Measurements from ENCODE around the gene PSRC1. TPM values are rescaled to one million over a fixed set of nuclear protein-coding genes. Genes with fewer than 3 reads are reported as not detected.

The PSRC1 gene
- total RNA-seq, 1 experiment from 2014 or later: 75.0 TPM

- ChIA-PET CTCF (no interaction called here), POLR2A (ENCODE audit: low non-redundant PET) (interaction anchor here (0.5 kb wide), 1 partner anchor 13 kb away, joined by 4 read pairs; no protein-coding TSS in a partner anchor)
- DNase-seq (ENCODE audit: low spot score): no peak
- no peak overlapping the region for H3K27ac ChIP-seq (ENCODE audit: low read depth, low read length, poor library complexity, severe bottlenecking)
- peaks cover 62% of the 10 kb centered on the region for H3K36me3 ChIP-seq (ENCODE audit: insufficient read depth, low read length, poor library complexity, severe bottlenecking)
- H3K4me3 ChIP-seq (ENCODE audit: low read depth, low read length, poor library complexity, severe bottlenecking): no peak overlapping the region
- no peaks in the 10 kb centered on the region for H3K27me3 ChIP-seq (replicated peaks; ENCODE audit: insufficient read depth, low read depth, low read length, poor library complexity)
- BruUV-seq (replicated peaks): TSS peak; percentile 79
- no peak for TF ChIP-seq EZH2 (IDR thresholded peaks at IDR 0.05; ENCODE audit: borderline replicate concordance, low read depth, low read length, poor library complexity, severe bottlenecking)
- TF ChIP-seq CTCF (conservative IDR thresholded peaks at IDR 0.05; ENCODE audit: low read depth, low read length): no peak
- peaks cover 26% of the 10 kb centered on the region for H3K4me1 ChIP-seq (ENCODE audit: insufficient read depth, low read length, poor library complexity, severe bottlenecking)
- H3K9me3 ChIP-seq (ENCODE audit: low read depth, low read length, poor library complexity, severe bottlenecking): no peaks in the 10 kb centered on the region
- intact Hi-C loops (cut with micrococcal nuclease; ENCODE audit: unreplicated experiment): no loop called here
These were observed 45.4 kb downstream of the PSRC1 start for GRCh38 chr1:109237512-109237911.

GRCh38 chr1:109235137-109235536, 47.8 kb downstream of the PSRC1 start:
- Histone ChIP-seq H3K36me3 (ENCODE audit: insufficient read depth, low read length, poor library complexity, severe bottlenecking) (peaks cover 86% of the 10 kb centered on the region), H3K9me3 (ENCODE audit: low read depth, low read length, poor library complexity, severe bottlenecking) (no peaks in the 10 kb centered on the region), H3K4me1 (ENCODE audit: insufficient read depth, low read length, poor library complexity, severe bottlenecking) (peaks cover 14% of the 10 kb centered on the region), H3K4me3 (ENCODE audit: low read depth, low read length, poor library complexity, severe bottlenecking) (no peak overlapping the region), H3K27ac (ENCODE audit: low read depth, low read length, poor library complexity, severe bottlenecking) (no peak overlapping the region), H3K27me3 (replicated peaks; ENCODE audit: insufficient read depth, low read depth, low read length, poor library complexity) (no peaks in the 10 kb centered on the region)
- intact Hi-C loops (cut with micrococcal nuclease; ENCODE audit: unreplicated experiment): no loop called here
- POLR2A ChIA-PET (ENCODE audit: low non-redundant PET): no interaction called here
- CTCF ChIA-PET: interaction anchor here (1.2 kb wide), 1 partner anchor 34 kb away, joined by 4 read pairs; no protein-coding TSS in a partner anchor
- TF ChIP-seq CTCF (conservative IDR thresholded peaks at IDR 0.05; ENCODE audit: low read depth, low read length): no peak
- TF ChIP-seq EZH2 (IDR thresholded peaks at IDR 0.05; ENCODE audit: borderline replicate concordance, low read depth, low read length, poor library complexity, severe bottlenecking): no peak
- no peak for DNase-seq (ENCODE audit: low spot score)
- BruUV-seq (replicated peaks): no TSS peak

- peaks cover 91% of the 10 kb centered on the region for H3K36me3 ChIP-seq (ENCODE audit: insufficient read depth, low read length, poor library complexity, severe bottlenecking)
- no peaks in the 10 kb centered on the region for H3K27me3 ChIP-seq (replicated peaks; ENCODE audit: insufficient read depth, low read depth, low read length, poor library complexity)
- ChIA-PET POLR2A (ENCODE audit: low non-redundant PET) (no interaction called here), CTCF (no interaction called here)
- TF ChIP-seq CTCF (conservative IDR thresholded peaks at IDR 0.05; ENCODE audit: low read depth, low read length): no peak
- TF ChIP-seq EZH2 (IDR thresholded peaks at IDR 0.05; ENCODE audit: borderline replicate concordance, low read depth, low read length, poor library complexity, severe bottlenecking): no peak
- intact Hi-C loops (cut with micrococcal nuclease; ENCODE audit: unreplicated experiment): no loop called here
- BruUV-seq (replicated peaks): TSS peak; percentile 27
- H3K9me3 ChIP-seq (ENCODE audit: low read depth, low read length, poor library complexity, severe bottlenecking): no peaks in the 10 kb centered on the region
- no peak overlapping the region for H3K4me3 ChIP-seq (ENCODE audit: low read depth, low read length, poor library complexity, severe bottlenecking)
- no peak overlapping the region for H3K27ac ChIP-seq (ENCODE audit: low read depth, low read length, poor library complexity, severe bottlenecking)
- DNase-seq (ENCODE audit: low spot score): no peak
- H3K4me1 ChIP-seq (ENCODE audit: insufficient read depth, low read length, poor library complexity, severe bottlenecking): peaks cover 29% of the 10 kb centered on the region
These were observed 51.9 kb downstream of the PSRC1 start for GRCh38 chr1:109231066-109231465.

Other genes starting within 250 kb of the PSRC1 start
- 17.4 and 21.0 TPM in 2 replicates for gene WDR47, start 241.0 kb downstream of the PSRC1 start, total RNA-seq (2021)
- 45.3 and 58.8 TPM in 2 replicates for gene TAF13, start 207.1 kb downstream of the PSRC1 start, total RNA-seq (2021)
- gene TMEM167B, start 192.4 kb downstream of the PSRC1 start, total RNA-seq (2021): 26.4 and 30.0 TPM in 2 replicates
- gene ELAPOR1, start 169.0 kb downstream of the PSRC1 start, total RNA-seq (2021): 0.17 and 0.24 TPM in 2 replicates
- 259 and 320 TPM in 2 replicates for gene SARS1, start 69.2 kb downstream of the PSRC1 start, total RNA-seq (2021)
- 30.2 and 32.6 TPM in 2 replicates for gene CELSR2, start 33.6 kb downstream of the PSRC1 start, total RNA-seq (2021)
- gene MYBPHL, start 23.9 kb upstream of the PSRC1 start, total RNA-seq (2021): not detected in 2 replicates
- gene SORT1, start 114.8 kb upstream of the PSRC1 start, total RNA-seq (2021): 52.4 and 56.5 TPM in 2 replicates
- 189 and 201 TPM in 2 replicates for gene PSMA5, start 143.3 kb upstream of the PSRC1 start, total RNA-seq (2021)
- gene SYPL2, start 183.4 kb upstream of the PSRC1 start, total RNA-seq (2021): 0.09 and 0.13 TPM in 2 replicates
- 11.0 and 16.3 TPM in 2 replicates for gene ATXN7L2, start 200.8 kb upstream of the PSRC1 start, total RNA-seq (2021)
- 5.7 and 7.3 TPM in 2 replicates for gene CYB561D1, start 210.9 kb upstream of the PSRC1 start, total RNA-seq (2021)
- gene AMIGO1, start 226.6 kb upstream of the PSRC1 start, total RNA-seq (2021): 1.8 and 2.3 TPM in 2 replicates